AG09319 (cell line): Measurements from ENCODE around the gene THEM4.
"Not testable (repeated sequence)": the region's sequence is repeated elsewhere in the genome, so short reads cannot be mapped to it uniquely, and the experiment has no call there.

ENCODE experiments used
- DNase-seq: peaks from one replicate; pipeline ENCODE4 v3.0.0-alpha.2; 2010; ENCODE audit warnings: low read depth; ENCODE audit errors: extremely low read depth
- CTCF ChIP-seq: IDR thresholded peaks from 2 replicates; pipeline ENCODE4 v1.5.1; 2011; ENCODE audit warnings: low read depth, mild to moderate bottlenecking, inconsistent platforms, low read length, moderate library complexity

Gene THEM4

GRCh38 chr1:151862604-151863003 is 46.7 kb downstream of the THEM4 start:
- no peak for TF ChIP-seq CTCF
- no peak for DNase-seq

GRCh38 chr1:151860504-151861187 is 48.7 kb downstream of the THEM4 start:
- TF ChIP-seq CTCF: no peak
- no peak for DNase-seq

- TF ChIP-seq CTCF: no peak
- DNase-seq: no peak
These were observed 49.4 kb downstream of the THEM4 start for GRCh38 chr1:151859891-151860293.

- DNase-seq: no peak
- TF ChIP-seq CTCF: no peak
These were observed 50.2 kb downstream of the THEM4 start for GRCh38 chr1:151858886-151859665.

GRCh38 chr1:151858030-151858746 is 51.1 kb downstream of the THEM4 start:
- no peak for TF ChIP-seq CTCF

GRCh38 chr1:151855933-151856332 is 53.4 kb downstream of the THEM4 start:
- no peak for DNase-seq
- TF ChIP-seq CTCF: no peak

More at GRCh38 chr1:151858030-151858746, 51.1 kb downstream of the THEM4 start:
- DNase-seq: no peak

- not testable (repeated sequence) for DNase-seq
These were observed 53.8 kb downstream of the THEM4 start for GRCh38 chr1:151855516-151855915.
